ENCODE measurements around the gene C1QTNF12. TPM values are rescaled to one million over a fixed set of nuclear protein-coding genes. Genes with fewer than 3 reads are reported as not detected.

The C1QTNF12 gene
- polyA plus RNA-seq, 1 of the 3 experiments (the other 2 are of a cell fraction): 0.59 TPM

GRCh38 chr1:1217621-1218523 lies 28.6 kb downstream of the C1QTNF12 start:
- TF ChIP-seq MXI1 (IDR thresholded peaks at IDR 0.05; ENCODE audit: low read depth, low read length) (no peak), MAX (IDR thresholded peaks at IDR 0.05; ENCODE audit: low read depth) (no peak), POLR2AphosphoS5 (IDR thresholded peaks at IDR 0.05; ENCODE audit: low read depth, low read length) (no peak), YY1 (IDR thresholded peaks at IDR 0.05; ENCODE audit: low read depth) (no peak), CHD2 (IDR thresholded peaks at IDR 0.05; ENCODE audit: low read length, partially characterized antibody) (no peak), FOXM1 (IDR thresholded peaks at IDR 0.05; ENCODE audit: low read depth) (no peak), SMC3 (IDR thresholded peaks at IDR 0.05; ENCODE audit: low read depth, low read length) (no peak), GABPA (IDR thresholded peaks at IDR 0.05; ENCODE audit: low read depth) (no peak)
- no peaks in the 10 kb centered on the region for H4K20me1 ChIP-seq (ENCODE audit: insufficient read depth)
- H3K4me2 ChIP-seq: no peak overlapping the region
- no peaks in the 10 kb centered on the region for H3K9me2 ChIP-seq
- H3K27ac ChIP-seq (ENCODE audit: low read depth in 2 of 2, low read length in 1 of 2): no peak overlapping the region
- 93% methylated on average over 12 of the region's 52 CpGs for WGBS (ENCODE audit: low lambda C conversion rate)
- H3K9ac ChIP-seq: no peak overlapping the region
- DNase-seq: no peak
- H3K4me1 ChIP-seq (ENCODE audit: control insufficient read depth in 1 of 2, insufficient read depth in 2 of 2, low read depth in 1 of 2, low read length in 1 of 2): no peaks in the 10 kb centered on the region
- no peaks in the 10 kb centered on the region for H3K27me3 ChIP-seq (ENCODE audit: insufficient read depth)
- no peaks in the 10 kb centered on the region for H3K9me3 ChIP-seq
- no peaks in the 10 kb centered on the region for H3F3A ChIP-seq (replicated peaks; ENCODE audit: insufficient read depth)
- H3K36me3 ChIP-seq (replicated peaks in 1 of 2; ENCODE audit: control insufficient read depth in 1 of 2, insufficient read depth in 2 of 2, low read length in 1 of 2): peaks cover 0 to 46% of the 10 kb centered on the region in 2 experiments
- CTCF ChIA-PET: no interaction called here
- H3K4me3 ChIP-seq (ENCODE audit: low read depth in 2 of 2, low read length in 1 of 2): no peak overlapping the region
- no peaks in the 10 kb centered on the region for H3K79me2 ChIP-seq (ENCODE audit: insufficient read depth)
- POLR2A ChIA-PET: interaction anchor here (0.6 kb wide), 1 partner anchor 142 kb away, joined by 3 read pairs; no protein-coding TSS in a partner anchor
- no peak overlapping the region for H2AFZ ChIP-seq (ENCODE audit: low read depth)

GRCh38 chr1:1216770-1217620 lies 29.5 kb downstream of the C1QTNF12 start:
- POLR2A ChIA-PET: interaction anchor here (0.6 kb wide), 1 partner anchor 35 kb away, joined by 3 read pairs; no protein-coding TSS in a partner anchor

More at GRCh38 chr1:1216770-1217620, 29.5 kb downstream of the C1QTNF12 start:
- Histone ChIP-seq H3F3A (replicated peaks; ENCODE audit: insufficient read depth) (no peaks in the 10 kb centered on the region), H3K79me2 (ENCODE audit: insufficient read depth) (no peaks in the 10 kb centered on the region), H4K20me1 (ENCODE audit: insufficient read depth) (no peaks in the 10 kb centered on the region), H3K27ac (ENCODE audit: low read depth in 2 of 2, low read length in 1 of 2) (no peak overlapping the region), H3K4me1 (ENCODE audit: control insufficient read depth in 1 of 2, insufficient read depth in 2 of 2, low read depth in 1 of 2, low read length in 1 of 2) (no peaks in the 10 kb centered on the region), H3K9me2 (no peaks in the 10 kb centered on the region), H3K4me2 (no peak overlapping the region), H3K4me3 (ENCODE audit: low read depth in 2 of 2, low read length in 1 of 2) (no peak overlapping the region), H3K9ac (no peak overlapping the region), H2AFZ (ENCODE audit: low read depth) (no peak overlapping the region), H3K9me3 (no peaks in the 10 kb centered on the region), H3K36me3 (replicated peaks in 1 of 2; ENCODE audit: control insufficient read depth in 1 of 2, insufficient read depth in 2 of 2, low read length in 1 of 2) (peaks cover 0 to 44% of the 10 kb centered on the region in 2 experiments), H3K27me3 (ENCODE audit: insufficient read depth) (no peaks in the 10 kb centered on the region)
- TF ChIP-seq POLR2AphosphoS5 (IDR thresholded peaks at IDR 0.05; ENCODE audit: low read depth, low read length) (no peak), CHD2 (IDR thresholded peaks at IDR 0.05; ENCODE audit: low read length, partially characterized antibody) (no peak), USF1 (IDR thresholded peaks at IDR 0.05; ENCODE audit: borderline replicate concordance, low read depth) (no peak), TCF12 (IDR thresholded peaks at IDR 0.05) (no peak), SIN3A (IDR thresholded peaks at IDR 0.05; ENCODE audit: borderline replicate concordance, low read depth, low read length) (no peak), RXRA (IDR thresholded peaks at IDR 0.05; ENCODE audit: borderline replicate concordance, low read depth) (no peak), EP300 (IDR thresholded peaks at IDR 0.05; ENCODE audit: borderline replicate concordance in 1 of 2, low read depth in 1 of 2, low read length in 1 of 2) (no peak), ZBTB33 (IDR thresholded peaks at IDR 0.05; ENCODE audit: borderline replicate concordance, low read depth) (no peak)
- WGBS (ENCODE audit: low lambda C conversion rate): 93% methylated on average over 32 of the region's 74 CpGs
- CTCF ChIA-PET: no interaction called here
- DNase-seq: no peak

All from SK-N-SH (cell line).